NT2/D1 (cell line): Measurements from ENCODE around the gene ZNF485.

Experiments
- SUZ12 ChIP-seq: IDR thresholded peaks from 2 replicates; pipeline ENCODE4 v1.6.1; 2011; ENCODE audit not compliant: insufficient read length, insufficient read depth; ENCODE audit errors: extremely low read depth
- YY1 ChIP-seq: IDR thresholded peaks from 2 replicates; pipeline ENCODE4 v1.6.1; 2011; ENCODE audit not compliant: insufficient read length, insufficient read depth
- ZNF274 ChIP-seq: IDR thresholded peaks from 2 replicates; pipeline ENCODE4 v1.6.1; 2011; ENCODE audit warnings: mild to moderate bottlenecking, low read depth, low read length

GRCh38 chr10:43574001-43574892, 32.0 kb upstream of the ZNF485 start, which contains the start of gene ZNF239:
- no peak for TF ChIP-seq ZNF274
- no peak for TF ChIP-seq YY1
- TF ChIP-seq SUZ12 = no peak
